Glutamatergic neuron (in vitro differentiated cells): ENCODE data around the gene LMNB1. TPM values are rescaled to one million over a fixed set of nuclear protein-coding genes. Genes with fewer than 3 reads are reported as not detected.

Experiments used
- DNase-seq: peaks from one replicate; pipeline ENCODE4 v3.0.0; 2022
- H3K27ac Mint-ChIP-seq: one replicate; pipeline ENCODE4 v1.8.0; 2020; ENCODE audit warnings: mild to moderate bottlenecking, mixed read lengths, inconsistent platforms; ENCODE audit not compliant: unreplicated experiment
- H3K27me3 Mint-ChIP-seq: one replicate; pipeline ENCODE4 v1.8.0; 2020; ENCODE audit warnings: mild to moderate bottlenecking, moderate library complexity, mixed read lengths, inconsistent platforms; ENCODE audit not compliant: unreplicated experiment
- H3K36me3 Mint-ChIP-seq: one replicate; pipeline ENCODE4 v1.8.0; 2020; ENCODE audit warnings: mild to moderate bottlenecking, mixed read lengths, inconsistent platforms; ENCODE audit not compliant: unreplicated experiment
- H3K4me1 Mint-ChIP-seq: one replicate; pipeline ENCODE4 v1.8.0; 2020; ENCODE audit warnings: mild to moderate bottlenecking, low read depth, mixed read lengths, inconsistent platforms; ENCODE audit not compliant: unreplicated experiment
- H3K4me3 Mint-ChIP-seq: one replicate; pipeline ENCODE4 v1.8.0; 2020; ENCODE audit warnings: mild to moderate bottlenecking, mixed read lengths, inconsistent platforms; ENCODE audit not compliant: unreplicated experiment
- H3K9me3 Mint-ChIP-seq: one replicate; pipeline ENCODE4 v1.8.0; 2020; ENCODE audit warnings: mild to moderate bottlenecking, moderate library complexity, mixed read lengths, inconsistent platforms; ENCODE audit not compliant: unreplicated experiment
- total RNA-seq: library from RNA; stranded (reverse); fragmentation: NEBNext Ultra II Directional; extraction: Animal tissue kit (Norgen Biotek cat#: 25700); gene quantifications from one replicate; pipeline ENCODE4 v1.2.1, GENCODE V29; 2021; ENCODE audit not compliant: unreplicated experiment
- TF ChIP-seq, protein P1 (sequence below): fragments of 200-600 bp; sonication (generic); IDR thresholded peaks from one replicate; pipeline ENCODE4 v1.5.0; 2021; ENCODE audit not compliant: partially characterized antibody, unreplicated experiment

The LMNB1 gene
- total RNA-seq, 1 donor from 2014 or later: 94.3 TPM

GRCh38 chr5:126753227-126753626 is 23.7 kb upstream of the LMNB1 start:
- TF ChIP-seq, protein P1, sequence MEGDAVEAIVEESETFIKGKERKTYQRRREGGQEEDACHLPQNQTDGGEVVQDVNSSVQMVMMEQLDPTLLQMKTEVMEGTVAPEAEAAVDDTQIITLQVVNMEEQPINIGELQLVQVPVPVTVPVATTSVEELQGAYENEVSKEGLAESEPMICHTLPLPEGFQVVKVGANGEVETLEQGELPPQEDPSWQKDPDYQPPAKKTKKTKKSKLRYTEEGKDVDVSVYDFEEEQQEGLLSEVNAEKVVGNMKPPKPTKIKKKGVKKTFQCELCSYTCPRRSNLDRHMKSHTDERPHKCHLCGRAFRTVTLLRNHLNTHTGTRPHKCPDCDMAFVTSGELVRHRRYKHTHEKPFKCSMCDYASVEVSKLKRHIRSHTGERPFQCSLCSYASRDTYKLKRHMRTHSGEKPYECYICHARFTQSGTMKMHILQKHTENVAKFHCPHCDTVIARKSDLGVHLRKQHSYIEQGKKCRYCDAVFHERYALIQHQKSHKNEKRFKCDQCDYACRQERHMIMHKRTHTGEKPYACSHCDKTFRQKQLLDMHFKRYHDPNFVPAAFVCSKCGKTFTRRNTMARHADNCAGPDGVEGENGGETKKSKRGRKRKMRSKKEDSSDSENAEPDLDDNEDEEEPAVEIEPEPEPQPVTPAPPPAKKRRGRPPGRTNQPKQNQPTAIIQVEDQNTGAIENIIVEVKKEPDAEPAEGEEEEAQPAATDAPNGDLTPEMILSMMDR: no peak
- Mint-ChIP-seq H3K27ac (no peak overlapping the region), H3K4me1 (peaks cover 4% of the 10 kb centered on the region), H3K9me3 (peaks cover 3% of the 10 kb centered on the region), H3K27me3 (peaks cover 2% of the 10 kb centered on the region), H3K36me3 (no peaks in the 10 kb centered on the region), H3K4me3 (no peak overlapping the region)
- DNase-seq: no peak

- Mint-ChIP-seq H3K27ac (no peak overlapping the region), H3K9me3 (peaks cover 3% of the 10 kb centered on the region), H3K36me3 (no peaks in the 10 kb centered on the region), H3K4me1 (peaks cover 8% of the 10 kb centered on the region), H3K4me3 (no peak overlapping the region), H3K27me3 (peaks cover 2% of the 10 kb centered on the region)
- no peak for DNase-seq
- TF ChIP-seq, protein P1: no peak
These were observed 22.3 kb upstream of the LMNB1 start for GRCh38 chr5:126754609-126755008.

- Mint-ChIP-seq H3K27ac (no peak overlapping the region), H3K36me3 (no peaks in the 10 kb centered on the region), H3K4me1 (peaks cover 10% of the 10 kb centered on the region), H3K9me3 (peaks cover 4% of the 10 kb centered on the region), H3K27me3 (peaks cover 2% of the 10 kb centered on the region), H3K4me3 (no peak overlapping the region)
- DNase-seq: no peak
- TF ChIP-seq, protein P1: no peak
These were observed 21.3 kb upstream of the LMNB1 start for GRCh38 chr5:126755593-126755992.

DNA sequence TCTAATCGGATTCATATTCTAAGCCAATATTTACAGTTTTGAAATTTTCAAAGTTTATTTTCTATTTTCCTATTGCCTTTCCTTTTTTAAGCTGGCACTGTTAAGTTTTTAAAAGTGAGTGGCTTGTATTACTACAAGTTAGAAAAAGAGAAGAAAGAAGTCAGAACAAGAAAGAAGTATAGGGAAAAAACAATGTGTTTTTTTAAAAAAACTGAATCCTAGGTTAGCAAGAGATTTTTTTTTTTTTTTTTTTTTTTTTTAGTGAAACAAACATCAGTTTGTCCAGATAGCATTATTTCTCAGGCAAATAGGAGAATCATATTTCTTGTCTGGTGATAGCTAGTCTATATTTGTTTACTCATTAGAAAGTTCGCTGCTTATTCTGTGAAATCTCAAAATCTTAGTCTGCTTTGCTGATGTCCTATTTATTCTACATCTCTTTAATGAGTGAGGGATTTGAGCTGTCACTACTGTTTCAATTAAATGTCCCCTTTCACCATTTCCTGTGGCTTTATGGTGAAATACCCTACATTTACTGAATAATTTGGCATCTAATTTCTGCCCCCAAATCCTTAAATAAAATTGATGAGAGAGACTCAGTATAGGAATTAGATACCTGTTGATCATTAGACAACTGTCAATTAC is 19.1 kb upstream of the LMNB1 start:
- H3K27ac Mint-ChIP-seq: peak overlapping the region; percentile 24
- peaks cover 2% of the 10 kb centered on the region for H3K9me3 Mint-ChIP-seq
- H3K4me1 Mint-ChIP-seq: peaks cover 10% of the 10 kb centered on the region
- no peaks in the 10 kb centered on the region for H3K36me3 Mint-ChIP-seq
- TF ChIP-seq, protein P1: no peak
- no peaks in the 10 kb centered on the region for H3K27me3 Mint-ChIP-seq
- no peak for DNase-seq
- peak overlapping the region; percentile 21 for H3K4me3 Mint-ChIP-seq

- Mint-ChIP-seq H3K27ac (no peak overlapping the region), H3K36me3 (no peaks in the 10 kb centered on the region), H3K9me3 (peaks cover 2% of the 10 kb centered on the region), H3K27me3 (no peaks in the 10 kb centered on the region), H3K4me3 (no peak overlapping the region), H3K4me1 (peaks cover 5% of the 10 kb centered on the region)
- DNase-seq: no peak
- TF ChIP-seq, protein P1: no peak
These were observed 13.6 kb upstream of the LMNB1 start for GRCh38 chr5:126763371-126763770.
